NCI-H2081 treated with DMSO at 0.1 percent for 48 hours (cell line): Measurements from ENCODE around the gene PAK4.
"Not testable (repeated sequence)": the region's sequence is repeated elsewhere in the genome, so short reads cannot be mapped to it uniquely, and the experiment has no call there.

Experiments
- DNase-seq: peaks from one replicate; lab custom pipeline; 2025; lab: John Stamatoyannopoulos, UW

Gene PAK4

DNA sequence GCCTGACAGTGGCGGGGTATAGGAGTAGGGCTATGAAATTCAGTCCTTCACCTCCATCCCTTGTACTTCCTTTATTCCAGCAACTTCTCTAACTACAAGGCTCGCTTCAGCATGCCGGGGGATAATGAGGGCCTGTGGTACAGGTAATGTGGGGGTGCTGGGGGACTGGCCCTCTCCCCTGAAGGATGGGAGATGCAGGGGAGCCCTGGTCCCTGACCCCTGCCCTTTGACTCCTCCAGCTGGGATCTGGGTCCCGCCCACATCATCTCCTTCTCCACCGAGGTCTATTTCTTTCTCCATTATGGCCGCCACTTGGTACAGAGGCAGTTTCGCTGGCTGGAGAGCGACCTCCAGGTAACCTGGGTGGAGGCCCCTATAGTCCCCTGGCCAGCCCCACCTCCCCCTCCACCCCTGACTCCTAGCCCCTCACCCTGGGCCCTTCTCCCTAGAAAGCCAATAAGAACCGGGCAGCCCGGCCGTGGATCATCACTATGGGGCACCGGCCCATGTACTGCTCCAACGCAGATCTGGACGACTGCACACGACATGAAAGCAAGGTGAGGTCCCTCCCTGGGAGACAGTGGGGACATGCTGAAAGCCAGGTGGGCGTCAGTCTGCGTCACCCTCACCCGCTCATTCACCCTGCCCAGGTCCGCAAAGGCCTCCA is 25.0 kb upstream of the PAK4 start:
- no peak for DNase-seq

DNA sequence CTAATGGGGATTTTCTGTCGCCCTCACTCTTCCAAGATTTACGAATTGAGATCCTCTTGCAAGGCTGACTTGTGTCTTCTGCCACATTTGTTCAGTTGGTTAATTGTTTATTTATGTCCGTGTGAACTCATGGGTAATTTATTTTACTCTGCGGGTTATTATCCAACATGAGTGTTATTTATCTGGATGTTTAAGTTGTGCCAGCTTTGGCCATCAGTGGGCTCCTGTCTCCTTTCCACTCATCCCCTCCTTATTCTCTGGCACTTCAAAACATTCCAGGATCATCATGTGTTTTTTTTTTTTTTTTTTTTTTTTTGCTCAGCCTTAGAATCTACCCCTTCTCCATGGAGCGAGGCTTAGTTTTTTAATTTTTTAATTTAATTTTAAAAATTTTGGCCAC is 22.4 kb upstream of the PAK4 start:
- DNase-seq: no peak

DNA sequence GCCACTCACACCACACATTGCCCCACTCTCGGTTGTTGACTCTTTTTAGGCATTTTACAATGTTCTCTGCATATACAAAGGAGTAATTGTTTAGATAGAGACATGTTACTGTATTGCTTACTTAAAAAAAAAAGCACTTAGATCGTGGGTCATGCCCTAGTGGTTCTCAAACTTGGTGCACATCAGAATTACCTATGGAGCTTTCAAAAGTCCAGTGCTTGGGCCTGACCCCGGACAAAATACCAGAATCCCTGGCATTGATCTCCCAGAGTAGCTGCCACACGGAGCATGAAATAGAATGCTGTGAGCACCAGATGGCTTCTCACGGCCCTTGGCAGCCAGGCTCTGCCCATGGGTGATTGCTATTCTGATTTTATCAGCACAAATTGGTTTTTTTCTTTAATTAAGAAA is 21.4 kb upstream of the PAK4 start:
- DNase-seq: no peak

GRCh38 chr19:39106194-39106593 is 19.4 kb upstream of the PAK4 start:
- DNase-seq: no peak

- DNase-seq: no peak
Observed at GRCh38 chr19:39109641-39110040, 15.9 kb upstream of the PAK4 start.

GRCh38 chr19:39110263-39110967 is 15.2 kb upstream of the PAK4 start:
- DNase-seq: no peak

DNA sequence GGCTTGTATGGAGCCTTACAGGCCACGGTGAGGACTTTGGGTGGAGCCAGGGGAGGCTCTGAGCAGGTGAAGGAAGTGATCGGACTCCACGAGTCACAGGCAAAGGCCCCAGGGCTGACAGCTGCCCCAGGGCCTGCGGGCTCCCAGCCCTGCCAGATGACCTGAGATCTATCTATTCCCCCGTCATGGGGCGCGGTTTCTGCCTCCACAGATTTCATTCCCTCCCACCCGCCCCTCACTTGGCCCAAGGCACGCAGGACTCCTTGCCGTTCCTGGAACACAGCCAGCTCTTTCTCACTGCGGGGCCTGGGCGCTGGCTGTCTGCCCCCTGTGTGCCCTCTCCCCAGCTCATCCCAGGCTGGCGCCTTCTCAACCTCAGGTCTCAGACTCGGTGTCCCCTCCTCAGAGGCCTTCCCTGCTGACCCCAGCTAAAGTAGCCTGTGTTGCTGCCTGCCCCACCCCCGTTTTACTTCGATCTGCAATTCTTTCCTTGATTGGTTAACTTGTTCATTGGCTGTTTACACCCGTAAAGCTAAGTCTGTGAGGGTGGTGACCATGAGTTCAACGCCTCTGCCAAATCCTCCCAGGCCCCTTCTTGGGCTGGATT is 13.9 kb upstream of the PAK4 start:
- no peak for DNase-seq

DNA sequence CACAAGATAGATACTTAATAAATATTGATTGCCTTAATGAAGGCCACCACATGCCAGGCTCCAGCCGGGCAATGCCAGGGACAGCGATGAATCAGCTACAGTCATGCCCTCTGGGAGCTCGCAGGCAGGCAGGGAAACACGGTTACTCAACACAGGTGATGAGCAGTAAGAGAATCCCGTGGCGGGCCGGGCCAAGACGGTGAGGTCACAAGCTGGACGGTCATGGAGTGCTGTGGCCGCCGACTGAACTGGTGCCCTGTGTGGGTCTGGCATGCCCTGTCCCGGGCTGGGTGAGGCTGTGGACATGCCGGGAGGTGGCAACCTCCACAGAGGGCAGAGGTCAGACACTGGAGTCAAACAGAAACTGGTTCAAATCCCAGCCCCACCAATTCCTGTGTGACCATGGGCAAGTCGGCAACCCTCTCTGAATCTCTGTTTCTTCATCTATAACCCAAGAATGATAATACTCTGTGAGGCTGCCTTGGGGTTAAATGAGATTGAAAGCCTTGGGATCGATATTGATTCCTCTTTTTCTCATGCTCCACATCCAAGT is 13.2 kb upstream of the PAK4 start:
- DNase-seq: no peak

GRCh38 chr19:39113199-39113598 is 12.4 kb upstream of the PAK4 start:
- DNase-seq: no peak

- no peak for DNase-seq
Observed at GRCh38 chr19:39115105-39115847, 10.3 kb upstream of the PAK4 start.

- DNase-seq: not testable (repeated sequence)
Observed at GRCh38 chr19:39117023-39117422, 8.6 kb upstream of the PAK4 start.

DNA sequence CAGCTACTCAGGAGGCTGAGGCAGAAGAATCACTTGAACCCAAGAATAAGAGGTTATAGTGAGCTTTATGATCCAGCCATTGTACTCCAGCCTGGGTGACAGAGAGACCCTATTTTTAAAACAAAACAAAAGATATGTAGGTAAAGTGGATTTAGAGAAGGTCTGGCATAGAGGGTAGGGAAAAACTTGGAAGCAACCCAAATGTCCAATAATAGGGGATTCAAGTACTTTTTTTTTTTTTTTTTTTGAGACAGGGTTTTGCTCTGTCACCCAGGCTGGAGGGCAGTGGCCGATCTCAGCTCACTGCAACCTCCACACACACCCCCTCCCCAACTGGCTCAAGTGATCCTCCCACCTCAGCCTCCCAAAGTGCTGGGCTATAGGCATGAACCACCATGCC is 5.8 kb upstream of the PAK4 start:
- no peak for DNase-seq

GRCh38 chr19:39122934-39123731 is 2.5 kb upstream of the PAK4 start:
- no peak for DNase-seq

DNA sequence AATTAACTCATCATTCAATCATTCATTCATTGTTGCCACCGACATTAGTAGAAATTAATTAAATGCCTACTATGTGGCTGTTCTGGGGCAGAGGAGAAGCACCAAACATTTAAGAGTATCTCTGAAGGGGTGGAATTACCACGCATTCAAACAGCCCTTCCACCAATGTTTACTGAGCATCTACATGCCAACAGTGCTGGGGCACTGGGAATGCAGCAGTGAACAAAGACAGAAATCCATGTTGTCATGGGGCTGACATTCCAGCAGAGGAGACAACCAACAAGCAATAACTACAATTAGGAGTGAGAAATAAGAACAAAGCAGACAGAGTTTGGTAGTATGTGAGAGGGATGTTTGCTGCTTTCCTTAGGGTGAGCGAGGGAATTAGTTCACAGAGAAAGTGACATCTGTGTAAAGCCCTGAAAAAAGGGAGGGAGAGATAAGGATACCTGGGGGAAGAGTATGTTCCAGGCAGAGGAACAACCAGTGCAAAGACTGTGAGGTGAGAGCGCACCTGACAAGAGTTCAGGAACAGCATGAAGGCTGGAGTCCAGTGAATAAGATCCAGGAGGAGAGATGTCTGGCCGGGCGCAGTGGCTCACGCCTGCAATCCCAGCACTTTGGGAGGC is 1.3 kb upstream of the PAK4 start:
- no peak for DNase-seq

DNA sequence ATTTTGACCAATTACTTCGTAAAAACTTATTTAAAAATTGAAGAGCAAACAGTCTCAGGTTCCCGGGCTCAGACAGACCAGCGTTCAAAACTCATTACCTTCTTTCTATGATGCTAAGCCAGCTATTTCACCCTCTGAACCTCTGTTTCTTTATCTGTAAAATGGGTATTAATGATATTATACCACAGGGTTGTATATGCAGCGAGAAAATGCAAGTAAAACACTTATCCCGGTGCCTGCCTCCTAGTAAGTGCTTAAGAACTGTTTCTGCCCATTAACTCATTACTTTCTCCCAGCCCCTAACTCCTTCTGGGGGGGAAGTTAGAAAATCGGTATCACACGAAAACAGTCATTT is 410 bp upstream of the PAK4 start:
- no peak for DNase-seq

DNA sequence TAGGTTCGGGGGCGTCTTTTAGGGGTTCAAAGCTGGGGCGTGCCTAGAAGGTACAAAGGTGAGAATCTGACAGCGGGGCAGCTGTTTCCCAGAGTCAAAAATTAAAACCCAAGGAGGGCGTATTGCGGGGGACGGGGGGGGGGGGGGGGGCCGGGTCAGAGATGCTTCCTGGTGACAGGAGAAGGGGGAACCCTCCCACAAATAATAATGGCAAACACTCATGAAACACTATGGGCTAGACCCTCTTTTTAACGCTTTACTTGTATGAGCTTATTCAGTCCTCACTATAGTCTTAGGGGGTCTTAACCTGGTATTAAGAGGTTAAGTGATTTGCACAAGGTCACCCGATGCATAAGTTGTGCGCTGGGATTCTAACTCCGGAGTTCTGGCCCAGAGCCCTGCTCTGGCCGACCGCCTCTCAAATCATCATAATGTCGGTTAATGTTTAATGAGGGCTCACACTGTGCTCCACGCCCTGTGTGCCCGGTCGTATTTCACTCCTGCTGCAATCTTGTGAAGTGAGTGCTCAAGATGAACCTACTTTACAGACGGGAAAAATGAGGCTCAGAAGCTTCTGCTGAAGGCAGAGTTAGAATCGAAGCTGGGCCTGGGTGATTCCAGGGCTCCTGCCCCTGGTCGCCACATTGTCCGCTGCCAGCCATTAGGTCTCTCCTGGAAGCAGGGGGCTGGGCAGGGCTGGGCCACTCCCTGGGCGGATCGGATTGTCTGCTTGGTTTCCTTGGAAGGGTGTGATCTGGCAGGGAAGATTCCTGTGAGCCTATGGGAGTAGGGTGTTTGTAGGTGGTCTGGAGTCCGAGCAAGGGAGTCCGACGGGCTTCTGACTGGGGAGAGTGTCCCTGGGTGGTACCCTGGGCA is 964 bp downstream of the PAK4 start:
- no peak for DNase-seq

DNA sequence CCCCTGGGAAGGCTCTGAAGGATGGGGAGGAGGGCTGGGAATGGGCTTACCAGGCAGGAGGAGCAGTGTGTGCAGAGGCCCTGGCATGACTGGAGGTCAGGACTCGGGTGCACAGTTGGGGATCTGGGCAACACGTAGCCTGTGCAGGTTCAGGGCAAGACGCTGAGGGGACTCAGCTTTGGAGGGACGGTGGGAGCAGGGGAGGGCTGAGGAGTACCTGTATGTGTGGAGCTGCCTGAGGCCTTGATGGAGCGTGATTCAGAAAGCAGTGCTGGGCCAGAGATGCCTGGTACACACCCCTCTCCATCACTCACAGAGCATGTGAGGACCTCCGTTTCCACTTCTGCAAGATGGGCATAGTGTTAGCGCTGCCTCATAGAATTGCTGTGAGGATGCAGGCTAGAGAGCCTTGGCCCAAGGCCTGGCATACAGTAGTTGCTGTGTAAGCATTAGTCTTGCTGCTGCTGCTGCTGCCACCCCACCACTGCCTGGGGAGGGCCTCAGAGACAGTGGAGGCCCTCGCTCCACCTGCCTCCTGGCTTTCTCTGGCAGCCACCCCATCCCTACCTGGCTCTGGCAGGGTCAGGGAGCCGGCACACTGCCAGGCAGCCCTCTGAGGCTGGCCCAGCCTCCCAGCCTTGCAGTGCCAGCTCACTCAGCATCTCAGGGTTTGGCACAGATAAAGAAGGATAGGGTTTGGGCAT is 2.4 kb downstream of the PAK4 start:
- no peak for DNase-seq

DNA sequence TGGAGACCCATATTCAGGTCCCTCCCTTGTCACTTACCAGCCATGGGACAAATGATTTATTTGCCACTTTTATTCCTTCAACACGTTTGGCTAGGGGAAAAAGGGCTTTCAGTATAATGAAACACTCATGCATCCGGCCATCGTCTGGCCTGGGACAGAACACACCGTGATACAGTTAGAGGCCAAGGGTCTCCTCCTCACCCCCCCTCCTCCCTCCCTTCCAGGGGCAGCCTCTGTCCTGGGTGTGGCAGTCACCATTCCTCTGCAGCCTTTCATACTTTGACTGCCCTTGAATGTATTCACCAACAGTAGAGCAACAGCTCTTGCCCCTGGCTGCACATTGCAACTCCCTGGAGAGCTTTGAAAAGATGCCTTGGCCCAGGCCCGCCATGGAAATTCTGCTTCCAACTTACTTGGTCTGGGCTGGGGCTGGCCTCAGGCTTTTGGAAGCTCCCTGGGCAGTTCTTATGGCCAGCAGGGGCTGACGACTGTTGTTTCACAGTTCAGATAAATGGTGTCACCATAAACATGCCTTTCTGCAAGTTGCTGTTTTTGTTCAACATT is 3.0 kb downstream of the PAK4 start:
- no peak for DNase-seq

- DNase-seq: no peak
Observed at GRCh38 chr19:39129116-39129515, 3.5 kb downstream of the PAK4 start.
